ENCODE results near the gene MCHR1.
"Not testable (repeated sequence)": the region's sequence is repeated elsewhere in the genome, so short reads cannot be mapped to it uniquely, and the experiment has no call there.

The MCHR1 gene

GRCh38 chr22:40645579-40646197 is 33.6 kb upstream of the MCHR1 start:
- no peak overlapping the region for H3K27ac Mint-ChIP-seq
- no peaks in the 10 kb centered on the region for H3K9me3 Mint-ChIP-seq
- DNase-seq: no peak
- no peaks in the 10 kb centered on the region for H3K27me3 Mint-ChIP-seq
- H3K4me3 Mint-ChIP-seq: no peak overlapping the region
- peaks cover 16% of the 10 kb centered on the region for H3K4me1 Mint-ChIP-seq
- CTCF ChIA-PET: interaction anchor here (0.6 to 8.7 kb wide), 28 partner anchors 8 to 465 kb away, joined by 3 to 127 read pairs (median 4); partner anchors contain the start of gene MRTFA
- no peaks in the 10 kb centered on the region for H3K36me3 Mint-ChIP-seq

- H3K27ac Mint-ChIP-seq: no peak overlapping the region
- CTCF ChIA-PET: interaction anchor here (0.7 to 8.7 kb wide), 4 partner anchors 22 to 823 kb away, joined by 3 to 127 read pairs (median 50); no protein-coding TSS in a partner anchor
Observed at GRCh38 chr22:40648386-40648785, 30.9 kb upstream of the MCHR1 start.

GRCh38 chr22:40651057-40651456 is 28.2 kb upstream of the MCHR1 start:
- peaks cover 24% of the 10 kb centered on the region for H3K4me1 Mint-ChIP-seq
- no peaks in the 10 kb centered on the region for H3K9me3 Mint-ChIP-seq
- no peak overlapping the region for H3K27ac Mint-ChIP-seq
- H3K36me3 Mint-ChIP-seq: no peaks in the 10 kb centered on the region
- CTCF ChIA-PET: interaction anchor here (1.7 to 8.7 kb wide), 4 partner anchors 32 to 248 kb away, joined by 5 to 95 read pairs (median 10); no protein-coding TSS in a partner anchor
- peaks cover 6% of the 10 kb centered on the region for H3K27me3 Mint-ChIP-seq
- H3K4me3 Mint-ChIP-seq: no peak overlapping the region
- no peak for DNase-seq

More at GRCh38 chr22:40648386-40648785, 30.9 kb upstream of the MCHR1 start:
- Mint-ChIP-seq H3K27me3 (peaks cover 6% of the 10 kb centered on the region), H3K9me3 (no peaks in the 10 kb centered on the region), H3K36me3 (no peaks in the 10 kb centered on the region), H3K4me3 (no peak overlapping the region), H3K4me1 (peaks cover 25% of the 10 kb centered on the region)
- DNase-seq: no peak

GRCh38 chr22:40651563-40652501 is 27.5 kb upstream of the MCHR1 start:
- H3K27me3 Mint-ChIP-seq: peaks cover 6% of the 10 kb centered on the region
- CTCF ChIA-PET: interaction anchor here (1.7 to 8.7 kb wide), 3 partner anchors 31 to 217 kb away, joined by 6 to 95 read pairs (median 15); no protein-coding TSS in a partner anchor
- H3K9me3 Mint-ChIP-seq: no peaks in the 10 kb centered on the region
- peaks cover 17% of the 10 kb centered on the region for H3K4me1 Mint-ChIP-seq
- H3K4me3 Mint-ChIP-seq: peak overlapping the region; percentile 62
- peak overlapping the region; percentile 47 for H3K27ac Mint-ChIP-seq
- peak; percentile 65 for DNase-seq
- no peaks in the 10 kb centered on the region for H3K36me3 Mint-ChIP-seq

- DNase-seq: no peak
- Mint-ChIP-seq H3K4me3 (no peak overlapping the region), H3K27ac (no peak overlapping the region), H3K4me1 (peaks cover 10% of the 10 kb centered on the region), H3K36me3 (no peaks in the 10 kb centered on the region), H3K27me3 (peaks cover 6% of the 10 kb centered on the region), H3K9me3 (no peaks in the 10 kb centered on the region)
- CTCF ChIA-PET: interaction anchor here (0.6 to 0.9 kb wide), 2 partner anchors 20 to 246 kb away, joined by 3 read pairs; no protein-coding TSS in a partner anchor
Observed at GRCh38 chr22:40653361-40653760, 25.9 kb upstream of the MCHR1 start.

GRCh38 chr22:40654522-40655167 is 24.6 kb upstream of the MCHR1 start:
- no peak overlapping the region for H3K4me3 Mint-ChIP-seq
- no peaks in the 10 kb centered on the region for H3K36me3 Mint-ChIP-seq
- no peak overlapping the region for H3K27ac Mint-ChIP-seq
- peaks cover 8% of the 10 kb centered on the region for H3K4me1 Mint-ChIP-seq
- CTCF ChIA-PET: interaction anchor here (1.3 kb wide), 1 partner anchor 8 kb away, joined by 3 read pairs; no protein-coding TSS in a partner anchor
- no peaks in the 10 kb centered on the region for H3K9me3 Mint-ChIP-seq
- H3K27me3 Mint-ChIP-seq: peaks cover 6% of the 10 kb centered on the region
- no peak for DNase-seq

GRCh38 chr22:40655941-40656340 is 23.3 kb upstream of the MCHR1 start:
- CTCF ChIA-PET, DNase-seq, H3K27ac Mint-ChIP-seq, H3K36me3 Mint-ChIP-seq, H3K9me3 Mint-ChIP-seq, H3K4me3 Mint-ChIP-seq, H3K4me1 Mint-ChIP-seq, H3K27me3 Mint-ChIP-seq: not testable (repeated sequence)

- DNase-seq, H3K36me3 Mint-ChIP-seq, H3K4me3 Mint-ChIP-seq, H3K4me1 Mint-ChIP-seq, CTCF ChIA-PET, H3K27me3 Mint-ChIP-seq, H3K27ac Mint-ChIP-seq, H3K9me3 Mint-ChIP-seq: not testable (repeated sequence)
Observed at GRCh38 chr22:40656651-40657050, 22.6 kb upstream of the MCHR1 start.

GRCh38 chr22:40659166-40659565 is 20.1 kb upstream of the MCHR1 start:
- H3K36me3 Mint-ChIP-seq: no peaks in the 10 kb centered on the region
- no peaks in the 10 kb centered on the region for H3K9me3 Mint-ChIP-seq
- no peaks in the 10 kb centered on the region for H3K4me1 Mint-ChIP-seq
- peaks cover 3% of the 10 kb centered on the region for H3K27me3 Mint-ChIP-seq
- CTCF ChIA-PET: no interaction called here
- H3K27ac Mint-ChIP-seq: no peak overlapping the region
- no peak for DNase-seq
- H3K4me3 Mint-ChIP-seq: no peak overlapping the region

- H3K9me3 Mint-ChIP-seq: no peaks in the 10 kb centered on the region
- CTCF ChIA-PET: no interaction called here
- no peaks in the 10 kb centered on the region for H3K36me3 Mint-ChIP-seq
- no peak overlapping the region for H3K4me3 Mint-ChIP-seq
- H3K27me3 Mint-ChIP-seq: peaks cover 7% of the 10 kb centered on the region
- DNase-seq: no peak
- H3K4me1 Mint-ChIP-seq: no peaks in the 10 kb centered on the region
- no peak overlapping the region for H3K27ac Mint-ChIP-seq
Observed at GRCh38 chr22:40660730-40661129, 18.6 kb upstream of the MCHR1 start.

- no peaks in the 10 kb centered on the region for H3K36me3 Mint-ChIP-seq
- H3K9me3 Mint-ChIP-seq: no peaks in the 10 kb centered on the region
- DNase-seq: no peak
- H3K27me3 Mint-ChIP-seq: peaks cover 8% of the 10 kb centered on the region
- H3K4me3 Mint-ChIP-seq: no peak overlapping the region
- H3K27ac Mint-ChIP-seq: no peak overlapping the region
- CTCF ChIA-PET: no interaction called here
- no peaks in the 10 kb centered on the region for H3K4me1 Mint-ChIP-seq
Observed at GRCh38 chr22:40661671-40662070, 17.6 kb upstream of the MCHR1 start.

- peaks cover 8% of the 10 kb centered on the region for H3K9me3 Mint-ChIP-seq
- no peak for DNase-seq
- H3K27ac Mint-ChIP-seq: no peak overlapping the region
- CTCF ChIA-PET: interaction anchor here (1.4 kb wide), 1 partner anchor 18 kb away, joined by 3 read pairs; no protein-coding TSS in a partner anchor
- peaks cover 2% of the 10 kb centered on the region for H3K36me3 Mint-ChIP-seq
- no peak overlapping the region for H3K4me3 Mint-ChIP-seq
- peaks cover 8% of the 10 kb centered on the region for H3K27me3 Mint-ChIP-seq
- H3K4me1 Mint-ChIP-seq: peaks cover 22% of the 10 kb centered on the region
Observed at GRCh38 chr22:40665312-40665711, 14.0 kb upstream of the MCHR1 start.

- peaks cover 8% of the 10 kb centered on the region for H3K27me3 Mint-ChIP-seq
- peaks cover 22% of the 10 kb centered on the region for H3K4me1 Mint-ChIP-seq
- H3K36me3 Mint-ChIP-seq: peaks cover 2% of the 10 kb centered on the region
- no peak for DNase-seq
- H3K4me3 Mint-ChIP-seq: no peak overlapping the region
- H3K9me3 Mint-ChIP-seq: peaks cover 8% of the 10 kb centered on the region
- no peak overlapping the region for H3K27ac Mint-ChIP-seq
- CTCF ChIA-PET: interaction anchor here (1.0 kb wide), 2 partner anchors 16 to 20 kb away, joined by 3 read pairs; no protein-coding TSS in a partner anchor
Observed at GRCh38 chr22:40666151-40666848, 13.0 kb upstream of the MCHR1 start.

All from activated naive CD4-positive, alpha-beta T cell treated with anti-CD3 and anti-CD28 coated beads, Interleukin-2, amount 10 ng/mL, durations not matched to agents 7 days and 5 days (primary cell).